ENCODE measurements around the gene ZNF530.
A peak's percentile ranks its signal among the peaks of the same experiment; 100 is the strongest.

The ZNF530 gene

GRCh38 chr19:57633832-57634131 lies 34.1 kb downstream of the ZNF530 start:
- DNase-seq (ENCODE audit: low read depth, low spot score) = no peak
- peak overlapping the region; percentile 78 for H3K4me3 ChIP-seq (ENCODE audit: low read depth, low read length)
- TF ChIP-seq, protein P1, sequence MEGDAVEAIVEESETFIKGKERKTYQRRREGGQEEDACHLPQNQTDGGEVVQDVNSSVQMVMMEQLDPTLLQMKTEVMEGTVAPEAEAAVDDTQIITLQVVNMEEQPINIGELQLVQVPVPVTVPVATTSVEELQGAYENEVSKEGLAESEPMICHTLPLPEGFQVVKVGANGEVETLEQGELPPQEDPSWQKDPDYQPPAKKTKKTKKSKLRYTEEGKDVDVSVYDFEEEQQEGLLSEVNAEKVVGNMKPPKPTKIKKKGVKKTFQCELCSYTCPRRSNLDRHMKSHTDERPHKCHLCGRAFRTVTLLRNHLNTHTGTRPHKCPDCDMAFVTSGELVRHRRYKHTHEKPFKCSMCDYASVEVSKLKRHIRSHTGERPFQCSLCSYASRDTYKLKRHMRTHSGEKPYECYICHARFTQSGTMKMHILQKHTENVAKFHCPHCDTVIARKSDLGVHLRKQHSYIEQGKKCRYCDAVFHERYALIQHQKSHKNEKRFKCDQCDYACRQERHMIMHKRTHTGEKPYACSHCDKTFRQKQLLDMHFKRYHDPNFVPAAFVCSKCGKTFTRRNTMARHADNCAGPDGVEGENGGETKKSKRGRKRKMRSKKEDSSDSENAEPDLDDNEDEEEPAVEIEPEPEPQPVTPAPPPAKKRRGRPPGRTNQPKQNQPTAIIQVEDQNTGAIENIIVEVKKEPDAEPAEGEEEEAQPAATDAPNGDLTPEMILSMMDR (IDR thresholded peaks at IDR 0.05; ENCODE audit: low read depth, low read length) = no peak
- in situ Hi-C loops (cut with HindIII; ENCODE audit: low sequenced_read_pairs) = no loop called here

- no peak for DNase-seq (ENCODE audit: low read depth, low spot score)
- in situ Hi-C loops (cut with HindIII; ENCODE audit: low sequenced_read_pairs) = no loop called here
- TF ChIP-seq, protein P1 (IDR thresholded peaks at IDR 0.05; ENCODE audit: low read depth, low read length) = no peak
- H3K4me3 ChIP-seq (ENCODE audit: low read depth, low read length) = no peak overlapping the region
Observed at GRCh38 chr19:57637379-57637778, 37.7 kb downstream of the ZNF530 start.

DNA sequence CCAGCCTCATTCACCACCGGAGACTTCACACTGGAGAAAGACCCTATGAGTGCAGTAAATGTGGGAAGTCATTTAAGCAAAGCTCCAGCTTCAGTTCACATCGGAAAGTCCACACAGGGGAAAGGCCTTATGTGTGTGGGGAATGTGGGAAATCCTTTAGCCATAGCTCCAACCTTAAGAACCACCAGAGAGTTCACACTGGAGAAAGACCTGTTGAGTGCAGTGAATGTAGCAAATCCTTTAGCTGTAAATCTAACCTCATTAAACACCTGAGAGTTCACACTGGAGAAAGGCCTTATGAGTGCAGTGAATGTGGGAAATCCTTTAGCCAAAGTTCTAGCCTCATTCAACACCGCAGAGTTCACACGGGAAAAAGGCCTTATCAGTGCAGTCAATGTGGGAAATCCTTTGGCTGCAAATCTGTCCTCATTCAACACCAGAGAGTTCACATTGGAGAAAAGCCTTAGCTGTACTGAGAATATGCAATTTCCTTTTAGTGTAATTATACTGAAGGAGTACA lies 42.1 kb downstream of the ZNF530 start:
- in situ Hi-C loops (cut with HindIII; ENCODE audit: low sequenced_read_pairs) = no loop called here
- TF ChIP-seq, protein P1 (IDR thresholded peaks at IDR 0.05; ENCODE audit: low read depth, low read length) = no peak
- no peak overlapping the region for H3K4me3 ChIP-seq (ENCODE audit: low read depth, low read length)
- DNase-seq (ENCODE audit: low read depth, low spot score) = no peak

DNA sequence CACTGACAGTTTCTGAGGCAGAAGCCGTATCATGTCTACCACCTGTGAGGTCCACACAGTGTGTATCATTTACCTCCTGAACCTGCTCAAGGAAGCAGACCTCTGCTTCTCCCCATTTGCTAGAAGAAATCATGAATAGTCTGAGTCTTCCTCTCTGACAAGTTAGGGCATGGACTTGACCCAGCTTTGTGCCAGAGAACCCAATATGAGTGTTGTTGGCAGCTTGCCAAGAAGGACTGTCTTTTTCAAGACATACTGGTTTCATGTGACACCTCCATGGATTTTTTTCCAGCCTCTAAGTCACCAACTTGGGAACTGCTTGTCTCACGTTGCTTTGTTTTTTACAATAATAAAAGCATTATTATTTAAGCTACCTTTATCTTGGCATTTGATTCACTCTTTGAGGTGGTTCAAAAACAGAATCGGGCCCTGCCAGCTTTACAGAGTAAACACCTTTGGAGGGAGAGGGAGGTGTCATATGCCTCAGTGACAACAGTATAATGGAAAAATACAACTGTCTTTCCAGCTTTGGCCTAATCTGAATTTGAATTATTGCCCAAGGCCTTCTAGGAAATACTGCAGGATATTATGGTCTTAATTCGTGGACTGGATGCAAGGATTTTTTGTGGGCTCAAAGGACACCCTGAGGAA lies 42.8 kb downstream of the ZNF530 start:
- DNase-seq (ENCODE audit: low read depth, low spot score) = no peak
- TF ChIP-seq, protein P1 (IDR thresholded peaks at IDR 0.05; ENCODE audit: low read depth, low read length) = no peak
- in situ Hi-C loops (cut with HindIII; ENCODE audit: low sequenced_read_pairs) = no loop called here
- no peak overlapping the region for H3K4me3 ChIP-seq (ENCODE audit: low read depth, low read length)

- no peak for DNase-seq (ENCODE audit: low read depth, low spot score)
- H3K4me3 ChIP-seq (ENCODE audit: low read depth, low read length) = no peak overlapping the region
- in situ Hi-C loops (cut with HindIII; ENCODE audit: low sequenced_read_pairs) = no loop called here
- TF ChIP-seq, protein P1 (IDR thresholded peaks at IDR 0.05; ENCODE audit: low read depth, low read length) = no peak
Observed at GRCh38 chr19:57643734-57644133, 44.0 kb downstream of the ZNF530 start.

GRCh38 chr19:57648331-57649003 lies 48.8 kb downstream of the ZNF530 start:
- no peak overlapping the region for H3K4me3 ChIP-seq (ENCODE audit: low read depth, low read length)
- no peak for DNase-seq (ENCODE audit: low read depth, low spot score)
- TF ChIP-seq, protein P1 (IDR thresholded peaks at IDR 0.05; ENCODE audit: low read depth, low read length) = no peak
- in situ Hi-C loops (cut with HindIII; ENCODE audit: low sequenced_read_pairs) = no loop called here
